Tibial nerve (tissue), 4 donors: Measurements from ENCODE around the gene PSENEN.

Experiments
- EP300 ChIP-seq, 2 donors: sonication (generic); formaldehyde crosslinking; IDR thresholded peaks; one replicate each; pipeline ENCODE4 v1.6.1; 2017; ENCODE audit warnings: antibody characterized with exemption in 2 of 2, mild to moderate bottlenecking in 1 of 2
- POLR2A ChIP-seq, 2 donors: fragments of 450-650 bp; IDR thresholded peaks; one replicate each; pipeline ENCODE4 v1.6.1; 2017; ENCODE audit warnings: antibody characterized with exemption in 2 of 2, mild to moderate bottlenecking in 2 of 2, moderate library complexity in 2 of 2
- TF ChIP-seq, protein P1 (sequence below), 5 experiments: fragments of 200-600 bp in 3 of 5; fragments of 450-650 bp in 2 of 5; sonication (generic) in 3 of 5; IDR thresholded peaks; one replicate each; pipeline ENCODE4 v1.5.1; 2016 to 2019; ENCODE audit warnings: antibody characterized with exemption in 5 of 5, mild to moderate bottlenecking in 3 of 5, moderate library complexity in 2 of 5

DNA sequence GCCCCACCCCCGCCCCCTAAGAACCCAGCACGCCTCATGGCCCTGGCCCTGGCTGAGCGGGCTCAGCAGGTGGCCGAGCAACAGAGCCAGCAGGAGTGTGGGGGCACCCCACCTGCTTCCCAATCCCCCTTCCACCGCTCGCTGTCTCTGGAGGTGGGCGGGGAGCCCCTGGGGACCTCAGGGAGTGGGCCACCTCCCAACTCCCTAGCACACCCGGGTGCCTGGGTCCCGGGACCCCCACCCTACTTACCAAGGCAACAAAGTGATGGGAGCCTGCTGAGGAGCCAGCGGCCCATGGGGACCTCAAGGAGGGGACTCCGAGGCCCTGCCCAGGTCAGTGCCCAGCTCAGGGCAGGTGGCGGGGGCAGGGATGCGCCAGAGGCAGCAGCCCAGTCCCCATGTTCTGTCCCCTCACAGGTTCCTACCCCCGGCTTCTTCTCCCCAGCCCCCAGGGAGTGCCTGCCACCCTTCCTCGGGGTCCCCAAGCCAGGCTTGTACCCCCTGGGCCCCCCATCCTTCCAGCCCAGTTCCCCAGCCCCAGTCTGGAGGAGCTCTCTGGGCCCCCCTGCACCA lies 41.9 kb downstream of the PSENEN start:
- TF ChIP-seq POLR2A (IDR thresholded peaks at IDR 0.05) (no peak), EP300 (IDR thresholded peaks at IDR 0.05) (no peak)
- TF ChIP-seq, protein P1, sequence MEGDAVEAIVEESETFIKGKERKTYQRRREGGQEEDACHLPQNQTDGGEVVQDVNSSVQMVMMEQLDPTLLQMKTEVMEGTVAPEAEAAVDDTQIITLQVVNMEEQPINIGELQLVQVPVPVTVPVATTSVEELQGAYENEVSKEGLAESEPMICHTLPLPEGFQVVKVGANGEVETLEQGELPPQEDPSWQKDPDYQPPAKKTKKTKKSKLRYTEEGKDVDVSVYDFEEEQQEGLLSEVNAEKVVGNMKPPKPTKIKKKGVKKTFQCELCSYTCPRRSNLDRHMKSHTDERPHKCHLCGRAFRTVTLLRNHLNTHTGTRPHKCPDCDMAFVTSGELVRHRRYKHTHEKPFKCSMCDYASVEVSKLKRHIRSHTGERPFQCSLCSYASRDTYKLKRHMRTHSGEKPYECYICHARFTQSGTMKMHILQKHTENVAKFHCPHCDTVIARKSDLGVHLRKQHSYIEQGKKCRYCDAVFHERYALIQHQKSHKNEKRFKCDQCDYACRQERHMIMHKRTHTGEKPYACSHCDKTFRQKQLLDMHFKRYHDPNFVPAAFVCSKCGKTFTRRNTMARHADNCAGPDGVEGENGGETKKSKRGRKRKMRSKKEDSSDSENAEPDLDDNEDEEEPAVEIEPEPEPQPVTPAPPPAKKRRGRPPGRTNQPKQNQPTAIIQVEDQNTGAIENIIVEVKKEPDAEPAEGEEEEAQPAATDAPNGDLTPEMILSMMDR (IDR thresholded peaks at IDR 0.05), result no peak
